Diencephalon (tissue), 1 donor: Measurements from ENCODE around the gene RNU5B-1. TPM values are rescaled to one million over a fixed set of nuclear protein-coding genes. Genes with fewer than 3 reads are reported as not detected.

Experiments
- small RNA-seq: library from RNA; depleted of rRNA; stranded (forward); fragments of <200 nt; gene quantifications from one replicate; pipeline ENCODE3, GENCODE V24; 2014
- total RNA-seq: library from RNA; depleted of rRNA; stranded (reverse); fragments of >200 nt; gene quantifications from one replicate; pipeline ENCODE4 v1.2.3, GENCODE V29; 2014

Gene RNU5B-1
- total RNA-seq: not detected

DNA sequence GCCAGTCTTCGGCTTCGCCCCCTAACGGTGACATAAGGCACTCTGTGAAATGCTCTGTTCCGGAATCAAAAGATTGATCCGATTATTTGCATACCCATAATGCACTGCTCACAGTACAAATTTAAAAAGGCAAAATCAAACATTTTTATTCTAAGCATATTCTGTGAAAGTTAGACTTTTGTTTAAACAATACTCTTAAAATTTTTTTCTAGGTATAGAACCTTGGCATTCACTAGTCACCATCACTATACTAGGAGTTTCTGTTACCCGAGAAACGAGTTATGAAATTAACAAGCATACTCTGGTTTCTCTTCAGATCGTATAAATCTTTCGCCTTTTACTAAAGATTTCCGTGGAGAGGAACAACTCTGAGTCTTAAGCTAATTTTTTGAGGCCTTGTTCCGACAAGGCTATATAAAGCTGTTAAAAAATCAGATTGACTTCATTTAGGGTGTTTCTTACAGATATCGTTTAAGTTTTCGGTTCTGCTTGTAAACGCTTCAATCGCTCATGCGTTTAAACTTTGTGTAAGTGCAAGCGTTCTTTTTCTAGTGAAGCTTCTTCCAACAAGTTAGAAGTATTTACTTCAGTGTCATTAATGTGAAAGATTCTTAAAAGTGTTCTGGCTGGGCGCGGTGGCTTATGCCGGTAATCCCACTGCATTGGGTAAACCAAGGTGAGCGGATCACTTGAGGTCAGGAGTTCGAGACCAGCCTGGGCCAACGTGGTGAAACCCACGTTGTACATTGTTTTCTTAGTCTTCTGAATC, at the start of gene RNU5B-1:
TSS of gene RNU5B-1 (plus strand) at position 297 of the 769 bp plus-strand sequence.

DNA sequence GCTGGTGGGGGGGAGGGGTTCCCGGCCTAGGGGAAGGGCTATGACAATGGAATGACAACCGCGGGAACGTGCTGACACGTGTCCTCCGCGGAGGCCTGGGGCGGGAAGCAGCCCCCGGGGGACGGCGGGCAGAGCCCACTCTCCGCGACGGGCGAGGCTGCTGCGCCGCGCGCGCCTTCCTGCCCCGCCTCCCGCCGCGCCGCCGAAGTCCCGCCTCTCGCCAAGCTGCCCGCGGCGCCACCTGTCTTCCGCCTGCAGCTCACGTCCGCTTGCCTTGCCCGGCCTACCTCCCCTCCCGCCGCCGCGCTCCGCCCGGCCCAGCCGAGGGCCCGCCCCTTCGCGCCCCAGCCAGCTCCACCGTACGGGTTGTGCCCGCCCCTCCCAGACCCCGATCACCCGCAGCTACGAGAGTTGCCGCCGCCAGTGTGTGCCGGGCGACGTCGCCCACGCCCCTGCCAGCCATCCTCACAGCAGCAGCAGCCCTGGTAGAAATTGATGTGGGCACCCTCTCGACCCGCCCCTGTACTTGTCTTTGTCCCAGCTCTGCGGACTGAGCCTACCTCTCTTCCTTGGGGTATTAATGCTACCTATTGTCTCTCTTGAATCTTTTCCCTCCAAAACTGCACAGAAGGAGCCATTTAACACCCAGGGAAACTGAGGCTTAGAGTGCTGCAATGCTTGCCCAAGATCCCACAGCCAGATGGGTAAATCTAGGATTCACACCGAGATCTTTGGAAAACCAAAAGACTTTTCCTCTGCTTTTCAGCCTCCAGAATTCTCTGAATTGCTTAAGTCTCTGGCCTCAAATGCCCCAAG, 17.6 kb upstream of the RNU5B-1 start, which contains the start of gene PARP16:
TSS of gene PARP16 (minus strand) at position 180 of the 816 bp plus-strand sequence. CDS start 457 bp downstream, outside the sequence.

Small RNA genes lying within 50 kb of the gene (small RNA-seq; reads per million reads assigned to genes)
- gene RNU5A-1 (400,201 reads per million, percentile 100 among the genes with 10 or more reads in this experiment), gene RNU5B-1 (145,250 reads per million, percentile 100 among the genes with 10 or more reads in this experiment), gene SNORA24B (0.31 reads per million, percentile 22 among the genes with 10 or more reads in this experiment)

Other genes with a start within 250 kb of the RNU5B-1 start
- gene RASL12, start 236.7 kb upstream of the RNU5B-1 start, total RNA-seq: 6.2 TPM
- not detected for gene KBTBD13, start 227.9 kb upstream of the RNU5B-1 start, total RNA-seq
- 5.8 TPM for gene UBAP1L, start 189.5 kb upstream of the RNU5B-1 start, total RNA-seq
- gene PDCD7, start 170.9 kb upstream of the RNU5B-1 start, total RNA-seq: 22.1 TPM
- gene CLPX, start 119.3 kb upstream of the RNU5B-1 start, total RNA-seq: 66.9 TPM
- 0.23 TPM for gene CILP, start 93.2 kb upstream of the RNU5B-1 start, total RNA-seq
- 9.5 TPM for gene PARP16, start 17.8 kb upstream of the RNU5B-1 start, total RNA-seq
- not detected for gene RNU5A-1, start 8.6 kb upstream of the RNU5B-1 start, total RNA-seq
- gene IGDCC3, start 73.3 kb downstream of the RNU5B-1 start, total RNA-seq: 6.7 TPM
- gene IGDCC4, start 118.3 kb downstream of the RNU5B-1 start, total RNA-seq: 11.3 TPM
- 87.9 TPM for gene DPP8, start 213.0 kb downstream of the RNU5B-1 start, total RNA-seq
- 207 TPM for gene HACD3, start 225.8 kb downstream of the RNU5B-1 start, total RNA-seq